ENCODE measurements around the gene SLCO4C1.

SLCO4C1 gene

GRCh38 chr5:102223542-102224477, 72.3 kb downstream of the SLCO4C1 start:
- H3K4me2 ChIP-seq (ENCODE audit: low read depth, low read length, poor library complexity, severe bottlenecking) = no peak overlapping the region
- no peaks in the 10 kb centered on the region for H3K79me2 ChIP-seq (ENCODE audit: insufficient read depth, low read length)

GRCh38 chr5:102222772-102223171, 73.3 kb downstream of the SLCO4C1 start:
- Histone ChIP-seq H3K4me3 (ENCODE audit: insufficient read depth, low read length, poor library complexity, severe bottlenecking) (no peak overlapping the region), H3K9me2 (replicated peaks; ENCODE audit: insufficient read depth, low read length) (no peaks in the 10 kb centered on the region), H3K9ac (ENCODE audit: low read length) (no peak overlapping the region), H3K36me3 (ENCODE audit: low read length) (no peaks in the 10 kb centered on the region), H3K4me2 (ENCODE audit: low read depth, low read length, poor library complexity, severe bottlenecking) (no peak overlapping the region), H2AFZ (ENCODE audit: low read depth, low read length, severe bottlenecking) (no peak overlapping the region), H3K27ac (ENCODE audit: low read depth, low read length) (no peak overlapping the region), H3K27me3 (ENCODE audit: low read length) (no peaks in the 10 kb centered on the region), H3K79me2 (ENCODE audit: insufficient read depth, low read length) (no peaks in the 10 kb centered on the region), H3K9me3 (ENCODE audit: insufficient read depth, low read length) (no peaks in the 10 kb centered on the region), H3F3A (ENCODE audit: insufficient read depth) (no peaks in the 10 kb centered on the region), H4K20me1 (ENCODE audit: low read depth, low read length) (no peaks in the 10 kb centered on the region)
- no peak for TF ChIP-seq EZH2phosphoT487 (conservative IDR thresholded peaks at IDR 0.05; ENCODE audit: low read length)
- TF ChIP-seq CTCF (IDR thresholded peaks at IDR 0.05; ENCODE audit: insufficient read depth, low read length, poor library complexity, severe bottlenecking) = no peak

More at GRCh38 chr5:102223542-102224477, 72.3 kb downstream of the SLCO4C1 start:
- no peak for TF ChIP-seq EZH2phosphoT487 (conservative IDR thresholded peaks at IDR 0.05; ENCODE audit: low read length)
- peak; percentile 31 for TF ChIP-seq CTCF (IDR thresholded peaks at IDR 0.05; ENCODE audit: insufficient read depth, low read length, poor library complexity, severe bottlenecking)
- H3K36me3 ChIP-seq (ENCODE audit: low read length) = no peaks in the 10 kb centered on the region
- H3K27ac ChIP-seq (ENCODE audit: low read depth, low read length) = no peak overlapping the region
- H3K4me3 ChIP-seq (ENCODE audit: insufficient read depth, low read length, poor library complexity, severe bottlenecking) = no peak overlapping the region
- no peaks in the 10 kb centered on the region for H3K9me3 ChIP-seq (ENCODE audit: insufficient read depth, low read length)
- H4K20me1 ChIP-seq (ENCODE audit: low read depth, low read length) = no peaks in the 10 kb centered on the region
- no peak overlapping the region for H2AFZ ChIP-seq (ENCODE audit: low read depth, low read length, severe bottlenecking)
- H3K9ac ChIP-seq (ENCODE audit: low read length) = no peak overlapping the region
- H3K27me3 ChIP-seq (ENCODE audit: low read length) = no peaks in the 10 kb centered on the region
- H3F3A ChIP-seq (ENCODE audit: insufficient read depth) = no peaks in the 10 kb centered on the region
- H3K9me2 ChIP-seq (replicated peaks; ENCODE audit: insufficient read depth, low read length) = no peaks in the 10 kb centered on the region

- H3K9me2 ChIP-seq (replicated peaks; ENCODE audit: insufficient read depth, low read length) = no peaks in the 10 kb centered on the region
- TF ChIP-seq CTCF (IDR thresholded peaks at IDR 0.05; ENCODE audit: insufficient read depth, low read length, poor library complexity, severe bottlenecking) = no peak
- TF ChIP-seq EZH2phosphoT487 (conservative IDR thresholded peaks at IDR 0.05; ENCODE audit: low read length) = no peak
- H3K27ac ChIP-seq (ENCODE audit: low read depth, low read length) = no peak overlapping the region
These were observed 74.1 kb downstream of the SLCO4C1 start for GRCh38 chr5:102221949-102222348.

More at GRCh38 chr5:102221949-102222348, 74.1 kb downstream of the SLCO4C1 start:
- H3K4me3 ChIP-seq (ENCODE audit: insufficient read depth, low read length, poor library complexity, severe bottlenecking) = no peak overlapping the region
- no peaks in the 10 kb centered on the region for H3K27me3 ChIP-seq (ENCODE audit: low read length)
- H3F3A ChIP-seq (ENCODE audit: insufficient read depth) = no peaks in the 10 kb centered on the region
- no peak overlapping the region for H3K9ac ChIP-seq (ENCODE audit: low read length)
- no peaks in the 10 kb centered on the region for H4K20me1 ChIP-seq (ENCODE audit: low read depth, low read length)
- H3K9me3 ChIP-seq (ENCODE audit: insufficient read depth, low read length) = no peaks in the 10 kb centered on the region
- no peaks in the 10 kb centered on the region for H3K36me3 ChIP-seq (ENCODE audit: low read length)
- H2AFZ ChIP-seq (ENCODE audit: low read depth, low read length, severe bottlenecking) = no peak overlapping the region
- no peak overlapping the region for H3K4me2 ChIP-seq (ENCODE audit: low read depth, low read length, poor library complexity, severe bottlenecking)
- H3K79me2 ChIP-seq (ENCODE audit: insufficient read depth, low read length) = no peaks in the 10 kb centered on the region

Measured in SU-DHL-6 (cell line).